Stimulated activated CD8-positive, alpha-beta memory T cell treated with anti-CD3 and anti-CD28 coated beads, Interleukin-4, amount 100 ng/mL, for 48 hours (primary cell): ENCODE results near the gene ACTR3C.

ENCODE experiments used
- DNase-seq: peaks from one replicate; pipeline ENCODE4 v3.0.0-alpha.2; 2020

The ACTR3C gene

GRCh38 chr7:150358988-150359621 lies 35.8 kb upstream of the ACTR3C start:
- no peak for DNase-seq

DNA sequence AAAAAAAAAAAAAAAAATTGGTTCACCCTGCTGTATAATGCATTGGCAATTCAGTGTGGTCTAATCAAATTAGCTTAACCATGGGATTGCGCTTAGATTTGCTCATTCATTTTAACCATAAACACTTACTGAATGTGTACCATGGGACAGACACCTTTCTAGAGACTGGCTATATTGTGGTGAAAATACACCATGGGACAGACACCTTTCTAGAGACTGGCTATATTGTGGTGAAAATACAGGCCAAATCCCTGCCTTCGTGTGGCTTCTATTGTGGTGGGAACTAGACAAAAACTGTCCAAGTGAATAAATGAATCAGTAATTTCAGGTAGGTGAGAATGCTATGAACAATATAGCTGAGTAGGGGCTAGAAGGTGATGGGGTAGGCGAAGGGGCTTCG lies 35.1 kb upstream of the ACTR3C start:
- DNase-seq: no peak

- DNase-seq: no peak
Observed at GRCh38 chr7:150357771-150358427, 34.6 kb upstream of the ACTR3C start.

GRCh38 chr7:150357270-150357669 lies 33.9 kb upstream of the ACTR3C start:
- peak; percentile 78 for DNase-seq

GRCh38 chr7:150356265-150356897 lies 33.0 kb upstream of the ACTR3C start:
- no peak for DNase-seq

DNA sequence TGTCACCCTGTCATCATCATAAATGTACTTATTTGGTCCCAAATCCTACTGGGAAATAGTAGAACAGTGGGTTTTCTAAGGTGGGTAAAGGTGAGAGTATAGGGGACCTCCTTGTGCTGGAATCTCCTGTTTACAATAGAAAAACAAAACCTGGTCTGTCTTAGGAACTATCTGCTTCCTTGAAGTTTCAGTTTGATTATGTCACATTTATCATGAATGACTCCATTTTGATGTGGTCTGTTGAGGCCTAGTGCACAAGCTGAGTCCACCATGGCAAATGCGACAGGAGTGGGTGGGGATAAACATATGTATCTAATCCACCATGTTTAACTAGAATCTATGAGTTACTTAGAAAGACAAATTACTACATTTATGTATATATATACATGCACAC lies 32.3 kb upstream of the ACTR3C start:
- no peak for DNase-seq

DNA sequence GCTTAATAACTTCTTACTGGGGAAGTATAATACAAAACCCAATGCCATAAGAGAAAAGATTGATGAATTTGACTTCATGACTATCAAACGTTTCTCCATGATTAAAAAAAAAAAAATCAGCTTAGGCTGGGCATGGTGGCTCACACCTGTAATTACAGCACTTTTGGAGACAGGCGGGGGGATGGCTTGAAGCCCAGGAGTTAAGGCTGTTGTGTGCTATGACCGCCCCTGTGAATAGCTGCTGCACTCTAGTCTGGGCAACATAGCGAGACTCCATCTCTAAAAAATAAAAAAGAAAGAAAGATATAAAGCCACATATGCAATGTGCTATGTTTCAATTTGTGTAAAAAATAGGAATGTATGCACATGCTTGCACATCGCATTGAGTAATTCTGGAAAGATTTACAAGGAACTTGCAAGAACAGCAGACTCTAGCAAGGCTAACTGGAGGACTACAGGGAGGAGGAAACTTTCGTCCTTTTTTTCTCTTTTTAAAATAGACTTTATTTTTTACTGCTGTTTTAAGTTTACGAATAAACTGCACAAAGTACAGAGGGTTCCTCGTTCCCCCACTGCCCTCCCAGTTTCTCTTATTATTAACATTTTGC lies 28.3 kb upstream of the ACTR3C start:
- no peak for DNase-seq

- DNase-seq: no peak
Observed at GRCh38 chr7:150346922-150347321, 23.6 kb upstream of the ACTR3C start.

DNA sequence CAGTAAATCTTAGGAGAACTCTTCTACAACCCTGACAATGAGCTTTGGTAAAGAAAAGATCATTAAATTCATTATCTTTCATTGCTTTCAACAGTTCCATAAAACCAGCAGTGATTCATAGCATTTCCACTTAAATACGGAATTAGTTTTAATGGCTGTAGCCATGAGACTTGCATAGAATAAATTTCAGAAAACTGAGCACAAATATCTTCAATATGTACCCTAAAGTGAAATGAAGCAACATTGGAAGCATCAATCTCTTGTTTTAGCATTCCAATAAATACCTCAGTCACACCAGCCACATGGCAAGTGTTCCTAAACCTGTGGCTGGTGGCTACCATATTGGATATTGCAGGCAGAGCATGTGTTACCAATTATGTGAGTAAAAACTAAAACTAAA lies 21.7 kb upstream of the ACTR3C start:
- DNase-seq: no peak

DNA sequence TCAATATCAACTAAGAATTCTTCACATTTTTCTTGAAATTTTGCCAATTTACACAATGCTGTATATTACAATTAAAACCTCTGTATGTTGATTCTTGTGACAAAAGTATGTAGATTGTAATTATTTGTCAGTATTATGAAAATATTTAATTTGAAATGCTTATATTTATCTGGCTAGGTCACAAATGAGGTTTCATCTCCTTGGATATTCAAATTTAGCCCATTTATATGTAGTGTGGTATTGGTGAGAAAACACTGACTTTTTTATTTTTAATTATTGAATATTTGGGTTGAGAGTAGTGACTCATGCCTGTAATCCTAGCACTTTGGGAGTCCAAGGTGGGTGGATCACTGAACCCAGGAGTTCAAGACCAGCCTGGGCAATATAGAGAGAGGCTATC lies 21.0 kb upstream of the ACTR3C start:
- no peak for DNase-seq

DNA sequence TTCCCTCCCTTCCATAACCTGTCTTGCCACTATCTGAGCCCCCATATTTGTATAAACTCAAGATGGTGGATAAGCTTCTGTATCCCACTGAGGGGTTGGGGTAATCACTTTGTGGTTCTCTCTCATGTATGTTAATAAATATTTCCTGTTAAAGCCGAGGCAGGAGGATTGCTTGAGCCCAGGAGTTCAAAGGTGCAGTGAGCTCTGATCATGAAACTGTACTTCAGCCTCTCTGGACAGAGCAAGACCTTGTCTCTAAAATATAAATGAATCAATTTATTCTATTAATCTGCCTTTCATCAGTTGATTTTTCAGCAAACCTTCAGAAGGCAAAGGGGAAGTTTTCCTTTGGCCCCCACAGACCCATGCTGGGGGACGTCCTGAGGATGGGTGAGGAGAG lies 19.9 kb upstream of the ACTR3C start:
- DNase-seq: no peak

DNA sequence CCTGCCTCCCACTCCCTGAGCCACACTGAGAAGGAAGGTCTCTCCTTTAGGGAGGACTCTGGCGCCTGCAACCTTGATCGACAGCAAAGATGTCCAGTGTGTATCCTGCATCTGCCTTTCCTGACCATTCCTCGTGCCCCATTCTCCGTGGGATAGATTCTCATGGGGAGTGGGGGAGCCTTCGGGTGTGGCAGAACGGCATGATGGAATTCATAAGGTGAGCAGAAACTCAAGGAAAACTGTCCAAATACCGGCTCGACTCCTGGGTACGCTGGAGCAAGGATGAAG lies 18.7 kb upstream of the ACTR3C start:
- DNase-seq: no peak

DNA sequence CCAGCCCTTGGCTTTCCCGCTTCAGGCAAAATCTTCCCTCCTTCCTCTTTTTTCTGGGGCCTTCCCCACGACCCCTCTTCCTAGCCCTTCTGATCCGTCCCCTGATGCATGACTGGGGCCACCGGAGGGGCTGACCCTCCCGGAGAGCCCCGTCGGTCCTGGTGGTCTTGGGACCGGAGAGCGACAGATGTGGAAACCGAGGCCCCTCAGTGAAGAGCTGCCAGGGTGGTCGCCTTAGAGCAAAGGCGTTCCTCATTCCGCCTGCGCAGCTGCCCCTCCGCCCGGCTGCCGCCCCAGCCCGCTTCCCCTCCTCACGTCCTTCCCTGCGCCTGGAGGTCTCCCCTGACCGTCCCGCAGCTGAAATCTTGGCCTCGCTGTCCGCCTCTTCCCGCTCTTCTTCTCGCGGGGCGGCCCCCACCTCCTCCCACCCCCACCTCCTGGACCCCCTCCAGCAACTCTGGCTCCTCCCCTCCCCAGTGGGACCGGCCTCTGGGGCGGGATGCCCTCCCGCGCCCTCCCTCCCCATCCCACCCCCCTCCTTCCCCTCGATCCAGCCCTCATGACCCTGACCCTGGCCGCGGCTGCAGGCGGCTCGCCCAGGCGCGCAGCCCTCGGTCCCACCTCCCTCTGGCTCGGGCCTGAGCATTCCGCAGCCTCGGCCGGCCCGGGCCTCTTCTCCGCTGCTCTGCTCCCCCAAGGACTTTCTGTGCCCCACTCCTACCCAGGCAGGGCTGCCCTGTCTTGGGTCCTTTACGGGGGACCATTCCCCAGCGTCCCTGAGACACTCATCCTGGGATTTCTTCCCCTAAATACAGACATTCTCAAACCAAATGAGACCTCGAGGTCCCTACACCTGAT lies 18.1 kb upstream of the ACTR3C start, which contains the start of gene RARRES2:
TSS of gene RARRES2 (minus strand) at position 367 of the 858 bp plus-strand sequence. CDS start 1,020 bp downstream, outside the sequence.
- DNase-seq: no peak

DNA sequence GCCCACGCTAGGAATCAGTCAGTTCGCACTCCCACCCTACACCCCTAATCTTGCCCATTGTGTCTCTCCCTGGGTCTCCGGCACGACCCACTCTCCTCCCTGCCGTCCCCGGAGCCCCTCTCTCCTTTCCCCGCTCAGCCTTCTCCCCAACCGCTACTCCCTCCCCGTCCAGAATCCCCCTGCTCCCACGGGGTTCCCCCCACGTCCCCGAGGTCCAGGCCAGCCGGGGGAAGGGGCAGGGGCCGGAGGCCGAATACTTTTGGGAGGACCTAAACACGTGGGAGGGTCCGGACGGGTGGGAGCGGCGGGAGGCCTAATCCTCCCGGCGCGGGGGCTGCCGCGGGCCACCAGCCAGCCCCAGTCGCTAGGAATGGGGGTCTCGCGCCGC lies 17.5 kb upstream of the ACTR3C start:
- no peak for DNase-seq

GRCh38 chr7:150340024-150340749 lies 16.8 kb upstream of the ACTR3C start:
- DNase-seq: peak; percentile 40

- DNase-seq: no peak
Observed at GRCh38 chr7:150339409-150339809, 16.1 kb upstream of the ACTR3C start.

GRCh38 chr7:150338166-150338829 lies 15.0 kb upstream of the ACTR3C start:
- DNase-seq: no peak

DNA sequence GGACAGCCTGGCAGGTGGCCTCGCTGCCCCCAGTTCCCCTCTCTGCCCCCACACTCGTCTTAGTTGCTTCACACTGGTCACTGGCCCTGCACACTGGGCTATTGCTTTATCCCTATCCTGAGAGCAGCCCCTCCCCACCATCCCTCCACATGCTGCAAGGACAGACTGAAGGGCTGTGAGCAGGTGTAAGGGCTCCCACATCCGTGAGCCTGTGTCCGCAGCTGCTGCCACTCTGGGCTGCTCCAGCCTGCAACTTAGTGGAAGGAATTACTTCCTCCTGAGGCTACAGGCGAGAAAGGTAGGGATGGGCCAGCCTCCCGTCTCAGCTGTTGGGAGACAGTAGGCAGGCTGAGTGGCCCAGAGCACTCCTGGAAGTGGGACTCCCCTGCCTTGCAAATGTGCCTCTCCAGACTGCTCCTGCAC lies 14.3 kb upstream of the ACTR3C start:
- no peak for DNase-seq

GRCh38 chr7:150337179-150337578 lies 13.8 kb upstream of the ACTR3C start:
- no peak for DNase-seq

- DNase-seq: no peak
Observed at GRCh38 chr7:150336746-150337145, 13.4 kb upstream of the ACTR3C start.

DNA sequence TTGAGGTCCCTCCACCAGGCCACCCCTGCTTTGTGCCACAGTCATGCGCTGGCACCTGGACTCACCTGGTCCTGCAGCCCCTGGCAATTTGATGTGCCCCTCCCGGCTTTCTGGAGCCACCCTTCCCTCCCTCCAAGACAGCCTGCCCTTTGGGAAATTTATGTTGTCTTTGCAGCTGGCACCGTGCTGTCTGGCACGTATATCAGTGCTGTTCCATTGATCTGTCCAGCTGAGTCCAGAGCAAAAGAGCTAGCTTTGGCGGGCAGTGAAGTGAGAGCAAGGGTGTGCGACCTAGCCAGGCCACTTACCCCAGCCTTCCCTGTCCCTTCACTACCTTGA lies 12.4 kb upstream of the ACTR3C start:
- DNase-seq: no peak
